ENCODE measurements around the gene METTL23. TPM values are rescaled to one million over a fixed set of nuclear protein-coding genes. Genes with fewer than 3 reads are reported as not detected.
A peak's percentile ranks its signal among the peaks of the same experiment; 100 is the strongest.

Gene METTL23
- total and polyA plus RNA-seq, 12 donors, result 24.6 to 91.5 (median 42.0) TPM

DNA sequence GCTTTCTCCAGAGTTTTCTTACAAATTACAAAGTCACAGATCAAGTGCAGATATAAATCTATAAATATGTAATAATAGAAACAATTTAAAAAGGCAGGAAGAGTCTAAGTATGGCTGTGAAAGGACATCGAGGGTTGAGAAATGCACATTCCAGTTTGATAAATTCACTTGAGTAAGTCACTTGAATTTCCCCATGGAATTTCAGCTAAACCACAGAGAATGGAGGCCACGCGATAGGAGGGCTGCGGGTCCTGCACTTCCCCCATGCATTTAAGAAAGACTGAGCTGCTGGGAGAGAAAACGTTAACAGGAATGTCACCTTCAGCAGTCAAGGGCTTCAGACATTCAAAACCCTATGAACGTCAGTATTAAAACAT is 9.8 kb upstream of the METTL23 start:
- peaks cover 16 to 52% of the 10 kb centered on the region in 2 donors for H3K4me1 ChIP-seq (replicated peaks in 1 of 2)
- peak in 1 of 7 donors; percentile 53 for DNase-seq

GRCh38 chr17:76718516-76718915 is 8.1 kb upstream of the METTL23 start:
- no peak for TF ChIP-seq POLR2A (IDR thresholded peaks at IDR 0.05)
- TF ChIP-seq, protein P1, sequence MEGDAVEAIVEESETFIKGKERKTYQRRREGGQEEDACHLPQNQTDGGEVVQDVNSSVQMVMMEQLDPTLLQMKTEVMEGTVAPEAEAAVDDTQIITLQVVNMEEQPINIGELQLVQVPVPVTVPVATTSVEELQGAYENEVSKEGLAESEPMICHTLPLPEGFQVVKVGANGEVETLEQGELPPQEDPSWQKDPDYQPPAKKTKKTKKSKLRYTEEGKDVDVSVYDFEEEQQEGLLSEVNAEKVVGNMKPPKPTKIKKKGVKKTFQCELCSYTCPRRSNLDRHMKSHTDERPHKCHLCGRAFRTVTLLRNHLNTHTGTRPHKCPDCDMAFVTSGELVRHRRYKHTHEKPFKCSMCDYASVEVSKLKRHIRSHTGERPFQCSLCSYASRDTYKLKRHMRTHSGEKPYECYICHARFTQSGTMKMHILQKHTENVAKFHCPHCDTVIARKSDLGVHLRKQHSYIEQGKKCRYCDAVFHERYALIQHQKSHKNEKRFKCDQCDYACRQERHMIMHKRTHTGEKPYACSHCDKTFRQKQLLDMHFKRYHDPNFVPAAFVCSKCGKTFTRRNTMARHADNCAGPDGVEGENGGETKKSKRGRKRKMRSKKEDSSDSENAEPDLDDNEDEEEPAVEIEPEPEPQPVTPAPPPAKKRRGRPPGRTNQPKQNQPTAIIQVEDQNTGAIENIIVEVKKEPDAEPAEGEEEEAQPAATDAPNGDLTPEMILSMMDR (IDR thresholded peaks at IDR 0.05), result no peak
- no peak overlapping the region for H3K27ac ChIP-seq
- intact Hi-C loops (cut with DNase I), result loop anchor here (5.0 to 10.0 kb wide), 3 partner anchors 41 to 164 kb away; a partner anchor contains a TSS
- WGBS, 4 donors, result 85 to 91% (median 89%) methylated on average over 13 to 16 of the region's 16 CpGs
- H3K9me3 ChIP-seq (replicated peaks in 1 of 3), result no peaks in the 10 kb centered on the region
- H3K36me3 ChIP-seq (replicated peaks in 1 of 2), result peaks cover 0 to 90% of the 10 kb centered on the region in 2 donors
- H3K27me3 ChIP-seq, result no peaks in the 10 kb centered on the region
- H3K4me3 ChIP-seq, result no peak overlapping the region
- peaks cover 17 to 59% of the 10 kb centered on the region in 2 donors for H3K4me1 ChIP-seq (replicated peaks in 1 of 2)
- DNase-seq, result peak in 1 of 7 donors; percentile 51

More for the DNA sequence above, 9.8 kb upstream of the METTL23 start:
- Histone ChIP-seq H3K36me3 (replicated peaks in 1 of 2) (peaks cover 0 to 86% of the 10 kb centered on the region in 2 donors), H3K9me3 (replicated peaks in 1 of 3) (no peaks in the 10 kb centered on the region), H3K4me3 (no peak overlapping the region), H3K27ac (peak overlapping the region in 2 of 5 donors; percentile 77 to 80), H3K27me3 (no peaks in the 10 kb centered on the region)
- intact Hi-C loops (cut with DNase I), result loop anchor here (5.0 to 10.0 kb wide), 3 partner anchors 40 to 162 kb away; a partner anchor contains a TSS
- WGBS, 4 donors, result 61 to 73% (median 63%) methylated on average over 6 of the region's 6 CpGs
- TF ChIP-seq, protein P1 (IDR thresholded peaks at IDR 0.05), result no peak
- no peak for TF ChIP-seq POLR2A (IDR thresholded peaks at IDR 0.05)

DNA sequence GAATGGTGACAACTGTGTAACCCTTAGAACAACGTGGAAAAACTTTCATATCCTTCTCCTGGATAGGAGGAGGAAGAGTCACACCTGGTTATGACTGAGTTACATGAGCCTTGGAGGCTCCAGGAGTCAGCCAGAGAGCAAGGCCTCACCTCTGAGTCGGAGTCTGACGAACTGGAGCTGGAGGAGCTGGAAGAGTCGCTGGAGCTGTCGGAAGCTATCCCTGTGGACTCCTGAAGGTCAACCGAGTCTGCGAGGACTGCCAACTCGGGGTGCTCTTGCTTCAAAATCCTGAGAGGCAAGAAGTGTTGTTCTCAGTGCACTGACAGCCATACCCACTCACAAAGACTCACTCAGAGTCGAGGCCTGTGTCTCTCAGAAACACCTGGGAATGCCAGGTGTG is 6.4 kb upstream of the METTL23 start:
- WGBS, 4 donors, result 41 to 65% (median 46%) methylated on average over 9 of the region's 9 CpGs
- Histone ChIP-seq H3K27me3 (no peaks in the 10 kb centered on the region), H3K27ac (peak overlapping the region in 4 of 5 donors; percentile 12 to 62 (median 34)), H3K4me1 (replicated peaks in 1 of 2) (peaks cover 19 to 66% of the 10 kb centered on the region in 2 donors), H3K4me3 (no peak overlapping the region), H3K9me3 (replicated peaks in 1 of 3) (no peaks in the 10 kb centered on the region), H3K36me3 (replicated peaks in 1 of 2) (peaks cover 0 to 97% of the 10 kb centered on the region in 2 donors)
- peak in 1 of 2 donors; percentile 7 for TF ChIP-seq POLR2A (IDR thresholded peaks at IDR 0.05)
- TF ChIP-seq, protein P1 (IDR thresholded peaks at IDR 0.05), result no peak
- peak in 6 of 7 donors; percentile 53 to 76 (median 70) for DNase-seq
- intact Hi-C loops (cut with DNase I), result no loop called here

- no peaks in the 10 kb centered on the region for H3K9me3 ChIP-seq (replicated peaks in 1 of 3)
- H3K4me1 ChIP-seq (replicated peaks in 1 of 2), result peaks cover 18 to 63% of the 10 kb centered on the region in 2 donors
- no peak overlapping the region for H3K4me3 ChIP-seq
- H3K27me3 ChIP-seq, result no peaks in the 10 kb centered on the region
- TF ChIP-seq POLR2A (IDR thresholded peaks at IDR 0.05), result no peak
- TF ChIP-seq, protein P1 (IDR thresholded peaks at IDR 0.05), result no peak
- intact Hi-C loops (cut with DNase I), result no loop called here
- H3K36me3 ChIP-seq (replicated peaks in 1 of 2), result peaks cover 0 to 90% of the 10 kb centered on the region in 2 donors
- DNase-seq, result peak in 3 of 7 donors; percentile 52 to 62 (median 54)
- WGBS, 4 donors, result 65 to 81% (median 70%) methylated on average over 7 to 9 of the region's 9 CpGs
- H3K27ac ChIP-seq, result peak overlapping the region in 4 of 5 donors; percentile 12 to 62 (median 21)
Observed at GRCh38 chr17:76720941-76721340, 5.7 kb upstream of the METTL23 start.

Measured in adrenal gland (tissue), 12 donors.